ENCODE results near the gene MAGI1.
A peak's percentile ranks its signal among the peaks of the same experiment; 100 is the strongest.

Gene MAGI1

DNA sequence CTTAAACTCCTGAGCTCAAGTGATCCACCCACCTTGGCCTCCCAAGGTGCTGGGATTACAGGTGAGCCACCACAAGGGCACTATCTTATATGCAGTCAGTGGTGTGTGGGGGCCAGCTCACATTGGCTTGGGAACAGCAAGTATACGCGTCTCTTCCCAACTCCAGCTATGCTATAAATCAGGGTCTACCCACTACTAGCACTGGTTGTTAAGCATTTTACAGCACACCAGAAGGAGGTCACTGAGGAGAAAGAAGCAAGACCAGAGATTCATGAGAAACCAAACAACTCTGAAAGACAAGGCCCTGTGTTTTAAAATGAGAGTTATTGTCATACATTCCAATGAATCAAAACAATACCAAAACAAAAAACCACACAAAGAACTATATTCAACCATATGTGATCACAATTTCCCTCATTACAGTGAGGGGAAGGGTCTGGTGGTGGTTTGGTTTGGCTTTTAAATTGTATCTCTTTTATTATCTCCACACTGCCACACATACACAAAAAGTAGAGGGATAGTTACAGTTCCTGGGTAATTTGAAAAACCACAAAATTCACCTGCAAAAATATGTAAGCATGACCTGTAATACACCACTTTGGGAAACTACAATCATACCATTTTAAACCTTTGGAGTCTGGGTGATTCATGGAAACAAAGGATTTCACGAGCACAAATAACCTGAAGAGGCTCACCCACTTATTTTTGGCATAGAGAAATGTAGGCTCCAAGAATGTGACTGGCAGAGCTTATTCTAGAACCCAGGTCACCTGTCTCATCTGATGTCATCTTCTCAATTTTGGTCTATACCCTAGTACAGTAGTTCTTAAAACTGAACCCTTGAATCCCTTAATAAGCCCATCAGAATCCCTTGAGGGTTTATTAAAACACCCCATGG lies 5.2 kb downstream of the MAGI1 start:
- no CpG with 5 or more reads among the region's 3 CpGs for WGBS (ENCODE audit: extremely low coverage, insufficient coverage, low lambda C conversion rate)
- Histone ChIP-seq H3K18ac (ENCODE audit: low read length) (no peak overlapping the region), H3K27ac (ENCODE audit: low read depth, low read length) (no peak overlapping the region), H3K4me3 (ENCODE audit: low read length) (no peak overlapping the region), H2BK15ac (replicated peaks; ENCODE audit: low read depth) (no peak overlapping the region), H3K27me3 (ENCODE audit: insufficient read depth, low read length, poor library complexity) (no peaks in the 10 kb centered on the region), H3K4me2 (ENCODE audit: low read length) (no peak overlapping the region), H2AK5ac (ENCODE audit: low read length) (no peak overlapping the region), H3K36me3 (ENCODE audit: control insufficient read depth, insufficient read depth, low read length) (no peaks in the 10 kb centered on the region), H3K4ac (ENCODE audit: low read depth, low read length) (no peak overlapping the region), H4K5ac (ENCODE audit: low read length) (no peak overlapping the region), H3K9ac (ENCODE audit: low read length) (no peak overlapping the region), H3K79me2 (ENCODE audit: control insufficient read depth, insufficient read depth, low read length) (peaks cover 79% of the 10 kb centered on the region), H3K23ac (ENCODE audit: low read length) (no peak overlapping the region), H2BK5ac (ENCODE audit: low read length) (no peak overlapping the region), H2BK120ac (ENCODE audit: low read depth, low read length) (no peak overlapping the region), H3K79me1 (ENCODE audit: low read length) (peaks cover 10% of the 10 kb centered on the region), H3K4me1 (ENCODE audit: control insufficient read depth, low read depth, low read length) (peaks cover 6% of the 10 kb centered on the region), H3K56ac (ENCODE audit: low read length) (no peak overlapping the region), H4K8ac (ENCODE audit: low read depth, low read length) (no peak overlapping the region)
- DNase-seq: no peak

DNA sequence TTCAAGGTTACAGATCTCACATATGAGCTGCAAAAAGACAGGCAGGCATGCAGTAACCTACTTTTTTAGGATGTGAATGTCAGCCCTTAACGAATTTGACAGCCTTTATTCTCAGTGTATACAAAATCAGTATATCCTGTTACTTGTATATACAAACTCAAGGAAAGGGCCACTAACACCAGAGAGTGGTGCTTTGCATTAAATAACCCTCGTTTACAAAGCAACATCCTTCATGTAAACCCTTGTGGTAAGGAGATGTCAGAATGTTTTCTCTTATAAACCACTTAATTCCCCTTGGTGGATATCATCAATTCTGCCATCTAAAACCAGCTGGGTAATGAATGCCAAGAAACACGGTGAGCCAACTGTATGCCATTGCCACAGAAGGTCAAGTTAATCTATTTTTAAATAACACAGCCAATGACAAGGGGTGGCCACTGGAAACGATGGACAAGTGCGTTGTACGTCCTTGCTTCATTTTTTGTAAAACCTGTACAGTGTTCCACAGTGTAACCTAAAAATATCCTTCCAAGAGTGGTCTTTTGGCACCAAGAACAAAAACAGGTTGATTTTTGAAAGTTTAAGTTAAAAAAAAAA lies 7.5 kb downstream of the MAGI1 start:
- peaks cover 12% of the 10 kb centered on the region for H3K79me1 ChIP-seq (ENCODE audit: low read length)
- H3K27ac ChIP-seq (ENCODE audit: low read depth, low read length): no peak overlapping the region
- H3K27me3 ChIP-seq (ENCODE audit: insufficient read depth, low read length, poor library complexity): no peaks in the 10 kb centered on the region
- H3K4me1 ChIP-seq (ENCODE audit: control insufficient read depth, low read depth, low read length): peaks cover 8% of the 10 kb centered on the region
- H4K8ac ChIP-seq (ENCODE audit: low read depth, low read length): peak overlapping the region; percentile 31
- WGBS (ENCODE audit: extremely low coverage, insufficient coverage, low lambda C conversion rate): no CpG with 5 or more reads among the region's 6 CpGs
- no peak overlapping the region for H3K9ac ChIP-seq (ENCODE audit: low read length)
- H3K4me2 ChIP-seq (ENCODE audit: low read length): no peak overlapping the region
- no peak overlapping the region for H3K18ac ChIP-seq (ENCODE audit: low read length)
- H2BK15ac ChIP-seq (replicated peaks; ENCODE audit: low read depth): no peak overlapping the region
- no peak overlapping the region for H4K5ac ChIP-seq (ENCODE audit: low read length)
- no peak for DNase-seq
- H2AK5ac ChIP-seq (ENCODE audit: low read length): no peak overlapping the region
- H3K23ac ChIP-seq (ENCODE audit: low read length): no peak overlapping the region
- no peaks in the 10 kb centered on the region for H3K36me3 ChIP-seq (ENCODE audit: control insufficient read depth, insufficient read depth, low read length)
- no peak overlapping the region for H3K4me3 ChIP-seq (ENCODE audit: low read length)
- H2BK5ac ChIP-seq (ENCODE audit: low read length): no peak overlapping the region
- no peak overlapping the region for H3K4ac ChIP-seq (ENCODE audit: low read depth, low read length)
- no peak overlapping the region for H2BK120ac ChIP-seq (ENCODE audit: low read depth, low read length)
- peaks cover 80% of the 10 kb centered on the region for H3K79me2 ChIP-seq (ENCODE audit: control insufficient read depth, insufficient read depth, low read length)
- H3K56ac ChIP-seq (ENCODE audit: low read length): no peak overlapping the region

DNA sequence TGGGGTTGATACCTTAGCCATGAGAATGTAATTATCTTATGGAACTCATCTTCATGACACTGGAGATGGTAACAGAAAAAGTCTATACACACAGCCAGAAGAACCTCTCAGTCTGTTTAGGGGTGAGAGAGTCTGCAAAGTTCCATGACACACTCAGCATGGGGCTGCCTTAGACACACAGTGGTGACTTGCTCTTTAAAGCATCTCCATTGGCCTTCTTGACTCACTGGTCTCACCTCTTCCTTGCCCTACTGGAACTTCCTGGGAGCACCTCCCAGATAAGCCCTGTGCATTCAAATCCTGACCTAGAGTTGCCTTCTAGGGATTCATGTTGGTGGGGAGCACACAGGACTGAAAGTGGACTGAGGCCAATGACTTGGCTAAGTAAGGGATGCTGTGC lies 9.3 kb downstream of the MAGI1 start:
- Histone ChIP-seq H3K18ac (ENCODE audit: low read length) (no peak overlapping the region), H3K79me1 (ENCODE audit: low read length) (peaks cover 9% of the 10 kb centered on the region), H3K23ac (ENCODE audit: low read length) (no peak overlapping the region), H3K9ac (ENCODE audit: low read length) (no peak overlapping the region), H4K5ac (ENCODE audit: low read length) (no peak overlapping the region), H2BK15ac (replicated peaks; ENCODE audit: low read depth) (no peak overlapping the region), H3K36me3 (ENCODE audit: control insufficient read depth, insufficient read depth, low read length) (no peaks in the 10 kb centered on the region), H3K27me3 (ENCODE audit: insufficient read depth, low read length, poor library complexity) (no peaks in the 10 kb centered on the region), H2AK5ac (ENCODE audit: low read length) (no peak overlapping the region), H2BK120ac (ENCODE audit: low read depth, low read length) (no peak overlapping the region), H3K4me3 (ENCODE audit: low read length) (no peak overlapping the region), H3K4me2 (ENCODE audit: low read length) (no peak overlapping the region), H3K79me2 (ENCODE audit: control insufficient read depth, insufficient read depth, low read length) (peaks cover 70% of the 10 kb centered on the region), H3K27ac (ENCODE audit: low read depth, low read length) (no peak overlapping the region), H3K4me1 (ENCODE audit: control insufficient read depth, low read depth, low read length) (peaks cover 1% of the 10 kb centered on the region), H4K8ac (ENCODE audit: low read depth, low read length) (no peak overlapping the region), H3K4ac (ENCODE audit: low read depth, low read length) (no peak overlapping the region), H2BK5ac (ENCODE audit: low read length) (no peak overlapping the region), H3K56ac (ENCODE audit: low read length) (no peak overlapping the region)
- DNase-seq: peak; percentile 41

DNA sequence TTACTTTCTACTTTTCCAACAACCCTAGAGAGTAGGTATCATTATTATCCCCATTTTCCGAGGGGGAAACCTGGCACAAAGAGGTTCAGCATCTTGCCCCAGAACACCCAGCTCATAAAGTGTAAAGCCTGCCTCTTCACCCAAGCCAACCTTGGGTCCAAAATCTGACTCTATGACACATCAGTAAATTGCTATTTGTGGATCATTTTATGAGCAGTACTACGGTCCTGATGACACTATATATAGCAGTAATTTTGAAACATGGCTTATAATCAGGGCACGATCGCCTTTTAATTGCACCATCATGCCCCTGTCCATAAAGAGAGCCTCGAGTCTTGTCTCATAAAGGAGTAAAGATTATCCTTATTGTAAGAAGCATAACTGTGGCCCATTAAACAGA lies 9.7 kb downstream of the MAGI1 start:
- Histone ChIP-seq H3K79me1 (ENCODE audit: low read length) (peaks cover 8% of the 10 kb centered on the region), H3K27ac (ENCODE audit: low read depth, low read length) (no peak overlapping the region), H2BK5ac (ENCODE audit: low read length) (no peak overlapping the region), H2BK120ac (ENCODE audit: low read depth, low read length) (no peak overlapping the region), H3K4ac (ENCODE audit: low read depth, low read length) (no peak overlapping the region), H3K9ac (ENCODE audit: low read length) (no peak overlapping the region), H3K79me2 (ENCODE audit: control insufficient read depth, insufficient read depth, low read length) (peaks cover 66% of the 10 kb centered on the region), H3K4me2 (ENCODE audit: low read length) (no peak overlapping the region), H3K23ac (ENCODE audit: low read length) (no peak overlapping the region), H3K4me3 (ENCODE audit: low read length) (no peak overlapping the region), H2BK15ac (replicated peaks; ENCODE audit: low read depth) (no peak overlapping the region), H2AK5ac (ENCODE audit: low read length) (no peak overlapping the region), H3K36me3 (ENCODE audit: control insufficient read depth, insufficient read depth, low read length) (no peaks in the 10 kb centered on the region), H3K4me1 (ENCODE audit: control insufficient read depth, low read depth, low read length) (peaks cover 1% of the 10 kb centered on the region), H3K56ac (ENCODE audit: low read length) (no peak overlapping the region), H3K27me3 (ENCODE audit: insufficient read depth, low read length, poor library complexity) (no peaks in the 10 kb centered on the region), H4K8ac (ENCODE audit: low read depth, low read length) (no peak overlapping the region), H4K5ac (ENCODE audit: low read length) (no peak overlapping the region), H3K18ac (ENCODE audit: low read length) (no peak overlapping the region)
- DNase-seq: no peak
- no CpG with 5 or more reads among the region's 5 CpGs for WGBS (ENCODE audit: extremely low coverage, insufficient coverage, low lambda C conversion rate)

DNA sequence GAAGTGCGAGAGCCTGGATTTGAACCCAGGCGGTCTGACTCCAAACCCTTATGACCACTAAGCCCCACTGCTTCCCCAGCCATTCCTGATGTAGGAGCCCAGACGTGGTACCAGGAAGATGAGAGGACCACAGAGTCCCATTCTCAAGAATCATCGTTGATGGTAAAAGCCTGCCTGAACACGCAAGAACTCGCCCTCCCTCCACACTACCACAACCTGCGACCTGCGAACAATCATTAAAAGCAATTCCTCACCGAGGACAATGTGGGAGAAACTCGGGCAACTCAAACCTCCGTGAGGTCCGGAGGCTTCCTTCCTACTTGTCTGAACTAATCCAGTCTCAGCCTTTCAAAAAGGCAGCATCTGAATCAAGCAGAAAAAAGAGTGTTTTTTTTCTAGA lies 10.3 kb downstream of the MAGI1 start:
- no peak overlapping the region for H2BK15ac ChIP-seq (replicated peaks; ENCODE audit: low read depth)
- no peak overlapping the region for H2BK120ac ChIP-seq (ENCODE audit: low read depth, low read length)
- no peak overlapping the region for H3K4me2 ChIP-seq (ENCODE audit: low read length)
- H3K79me2 ChIP-seq (ENCODE audit: control insufficient read depth, insufficient read depth, low read length): peaks cover 66% of the 10 kb centered on the region
- DNase-seq: no peak
- no peak overlapping the region for H3K18ac ChIP-seq (ENCODE audit: low read length)
- no peak overlapping the region for H3K27ac ChIP-seq (ENCODE audit: low read depth, low read length)
- H3K27me3 ChIP-seq (ENCODE audit: insufficient read depth, low read length, poor library complexity): no peaks in the 10 kb centered on the region
- H3K23ac ChIP-seq (ENCODE audit: low read length): no peak overlapping the region
- whole genome bisulfite sequencing (ENCODE audit: extremely low coverage, insufficient coverage, low lambda C conversion rate): no CpG with 5 or more reads among the region's 12 CpGs
- H4K8ac ChIP-seq (ENCODE audit: low read depth, low read length): no peak overlapping the region
- H4K5ac ChIP-seq (ENCODE audit: low read length): no peak overlapping the region
- no peaks in the 10 kb centered on the region for H3K36me3 ChIP-seq (ENCODE audit: control insufficient read depth, insufficient read depth, low read length)
- no peak overlapping the region for H3K56ac ChIP-seq (ENCODE audit: low read length)
- H3K4me1 ChIP-seq (ENCODE audit: control insufficient read depth, low read depth, low read length): peaks cover 1% of the 10 kb centered on the region
- H3K4me3 ChIP-seq (ENCODE audit: low read length): no peak overlapping the region
- H2AK5ac ChIP-seq (ENCODE audit: low read length): no peak overlapping the region
- no peak overlapping the region for H3K9ac ChIP-seq (ENCODE audit: low read length)
- peaks cover 8% of the 10 kb centered on the region for H3K79me1 ChIP-seq (ENCODE audit: low read length)
- H3K4ac ChIP-seq (ENCODE audit: low read depth, low read length): no peak overlapping the region
- no peak overlapping the region for H2BK5ac ChIP-seq (ENCODE audit: low read length)

Measured in mesendoderm (in vitro differentiated cells).